GM18858 (cell line): Measurements from ENCODE around the gene KSR2.
"Not testable (repeated sequence)": the region's sequence is repeated elsewhere in the genome, so short reads cannot be mapped to it uniquely, and the experiment has no call there.

Source experiments
- ATAC-seq: cut with Tn5 transposase; IDR thresholded peaks from one replicate; pipeline ENCODE4 v1.9.1; 2021; ENCODE audit not compliant: unreplicated experiment

The KSR2 gene

DNA sequence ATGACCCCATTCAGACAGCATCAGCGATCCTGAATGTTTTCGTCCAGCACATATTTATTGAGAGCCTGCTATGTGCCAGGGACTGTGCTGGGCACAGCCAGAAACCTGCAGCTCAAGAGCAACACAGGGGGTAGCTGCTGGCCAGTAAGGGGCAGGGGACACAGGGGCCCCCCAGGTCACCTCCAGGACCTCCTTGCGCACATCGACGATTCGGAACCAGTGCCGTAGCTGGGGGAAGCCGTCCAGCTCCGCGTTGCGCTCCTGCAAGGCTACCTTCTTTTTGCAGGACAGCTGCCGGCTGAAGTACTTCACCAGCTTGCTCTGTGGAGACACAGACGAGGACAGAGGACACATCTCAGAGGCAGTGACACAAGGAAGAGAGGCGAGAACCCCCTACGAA, 108.7 kb downstream of the KSR2 start:
- no peak for ATAC-seq

DNA sequence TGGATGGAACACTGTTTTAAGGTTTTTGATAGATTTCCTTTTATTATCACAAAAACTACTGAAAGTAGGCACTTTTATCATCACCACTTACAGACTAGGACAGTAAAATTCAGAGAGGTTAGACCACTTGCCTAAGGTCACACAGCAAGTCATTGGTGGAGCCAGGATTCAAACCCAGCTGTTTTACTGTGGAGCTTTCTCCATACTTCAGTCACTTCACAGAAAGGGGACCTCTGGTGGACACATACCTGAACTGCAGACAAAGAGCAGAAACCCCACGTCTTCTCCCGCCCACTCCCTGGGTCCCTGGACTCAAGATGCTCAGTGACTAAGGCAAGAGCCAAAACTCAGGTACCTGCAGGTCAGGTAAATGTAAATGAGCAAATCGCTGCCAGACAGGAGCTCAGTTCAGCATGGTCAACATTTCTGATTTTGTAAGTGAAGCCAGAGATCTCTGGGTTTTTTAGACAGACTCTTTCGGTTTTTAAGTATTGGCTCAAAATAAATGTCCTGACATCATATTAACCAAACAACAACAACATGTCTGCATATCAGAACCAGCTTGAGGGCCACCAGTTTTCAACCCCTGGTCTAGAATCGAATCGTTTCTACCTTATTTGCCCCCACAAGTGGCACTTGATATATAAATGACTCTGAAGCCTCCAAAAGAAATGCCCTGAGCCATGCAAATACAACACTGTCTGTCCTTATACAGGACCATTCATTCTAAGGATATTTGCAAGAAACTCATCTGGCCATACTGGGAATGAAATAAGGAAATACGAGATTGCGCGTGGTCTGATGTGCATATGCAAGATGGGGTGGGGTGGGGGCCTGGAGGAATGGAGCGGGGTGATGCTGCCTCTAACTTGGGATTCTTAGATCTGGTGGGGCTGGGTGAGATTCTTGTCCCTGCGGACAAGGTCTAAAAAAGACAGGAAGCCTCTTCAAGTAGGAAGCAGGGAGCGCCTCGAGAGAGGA, 110.9 kb downstream of the KSR2 start:
- ATAC-seq = no peak

DNA sequence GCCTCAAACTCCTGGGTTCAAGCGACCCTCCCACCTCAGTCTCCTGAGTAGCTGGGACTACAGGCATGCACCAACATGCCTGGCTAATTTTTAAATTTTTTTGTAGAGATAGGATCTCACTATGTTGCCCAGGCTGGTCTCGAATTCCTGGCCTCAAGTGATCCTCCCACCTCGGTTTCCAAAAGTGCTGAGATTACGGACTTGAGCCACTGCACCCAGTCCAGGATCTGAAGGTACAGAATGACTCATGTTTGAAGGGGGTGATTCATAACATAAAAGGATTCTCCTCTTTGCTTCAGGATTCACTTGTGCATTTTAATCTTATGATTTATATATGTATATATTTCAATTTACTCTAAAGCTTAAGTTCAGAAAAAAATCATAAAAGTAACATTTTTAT, 111.7 kb downstream of the KSR2 start:
- not testable (repeated sequence) for ATAC-seq

DNA sequence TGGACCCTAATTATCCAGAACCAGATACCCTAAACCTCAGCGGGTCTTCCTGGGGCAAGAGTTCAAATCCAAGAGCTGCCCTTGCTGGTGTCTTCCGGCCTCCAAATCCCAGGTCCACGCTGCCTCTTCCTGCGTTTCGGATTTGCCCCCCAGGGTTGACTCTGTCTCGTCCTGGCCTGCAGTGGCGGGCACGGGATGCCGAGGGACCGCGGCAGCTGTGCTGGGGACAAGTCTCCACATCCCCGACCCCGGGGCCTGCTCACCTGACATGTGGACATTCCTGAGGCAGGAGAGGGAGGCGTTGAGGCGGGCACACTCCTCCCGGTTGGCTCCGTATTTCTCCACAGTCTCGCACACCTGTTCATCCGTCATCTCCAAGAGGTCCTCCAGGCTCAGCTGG, 113.6 kb downstream of the KSR2 start:
- ATAC-seq = no peak

DNA sequence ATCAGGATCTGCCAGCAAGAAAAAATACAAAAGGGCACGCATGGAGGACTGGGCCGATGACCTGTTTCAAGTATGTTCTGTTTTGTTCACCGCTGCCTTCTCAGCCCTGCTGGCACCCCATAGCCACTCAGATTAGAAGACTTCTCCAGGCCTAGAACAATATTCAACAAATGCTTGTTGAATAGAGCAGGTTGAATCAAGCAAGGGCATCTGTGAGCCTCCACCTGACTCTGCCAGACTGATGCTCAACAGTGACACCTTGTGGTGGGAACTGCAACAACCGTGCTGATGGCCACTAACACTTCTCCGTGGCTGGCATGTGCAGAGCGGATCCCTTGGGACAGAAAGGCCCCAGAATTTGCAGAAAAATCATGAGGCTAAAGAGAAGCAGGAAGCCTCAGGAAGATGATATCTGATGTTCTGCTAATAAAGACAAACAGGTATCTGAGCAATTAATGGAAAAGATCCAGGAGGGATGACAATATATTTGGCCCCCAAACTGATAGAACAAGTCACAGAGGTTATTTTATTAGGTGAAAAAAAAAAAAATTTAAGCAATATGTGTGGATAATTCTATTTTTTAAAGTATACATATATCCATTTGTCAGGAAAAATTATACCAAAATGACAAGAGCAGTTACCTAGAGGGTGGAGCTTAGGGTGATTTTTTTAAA, 114.3 kb downstream of the KSR2 start:
- no peak for ATAC-seq

DNA sequence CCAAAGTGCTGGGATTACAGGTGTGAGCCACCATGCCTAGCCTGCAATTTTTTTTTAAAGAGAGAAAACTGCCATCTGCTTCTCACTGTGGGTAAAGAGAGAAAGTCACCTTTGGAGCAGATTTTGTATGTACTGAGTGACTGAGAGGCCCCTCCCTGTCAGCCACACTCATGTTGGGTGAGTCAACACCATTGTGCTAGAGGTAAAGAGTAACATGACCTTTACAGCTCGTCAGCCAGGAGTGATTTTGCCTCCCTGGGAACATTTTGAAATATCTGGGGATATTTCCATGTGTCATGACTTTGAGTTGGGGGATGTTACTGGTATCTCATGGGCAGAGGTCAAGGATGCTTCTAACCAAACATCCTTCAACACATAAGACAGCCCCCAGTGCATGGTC, 115.2 kb downstream of the KSR2 start:
- no peak for ATAC-seq

DNA sequence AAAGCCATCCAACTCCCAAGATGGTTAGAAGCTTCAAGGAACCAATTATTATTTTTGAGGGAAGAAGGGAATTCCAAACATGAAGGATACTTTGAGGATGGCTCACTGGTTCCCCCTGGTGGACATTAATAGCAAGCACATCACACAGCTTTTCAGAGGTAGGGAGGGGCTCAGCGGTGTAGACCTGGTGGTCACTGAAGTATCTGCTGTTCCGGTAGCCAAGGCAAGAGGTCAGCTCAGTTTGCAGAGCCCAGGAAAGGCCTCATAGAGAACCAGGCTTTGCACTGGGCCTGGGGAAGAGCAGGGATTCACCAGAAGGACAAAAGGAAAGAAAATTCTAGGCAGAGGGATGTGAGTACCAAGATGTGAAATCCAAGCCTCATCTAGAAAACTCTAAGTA, 118.7 kb downstream of the KSR2 start:
- ATAC-seq = no peak

DNA sequence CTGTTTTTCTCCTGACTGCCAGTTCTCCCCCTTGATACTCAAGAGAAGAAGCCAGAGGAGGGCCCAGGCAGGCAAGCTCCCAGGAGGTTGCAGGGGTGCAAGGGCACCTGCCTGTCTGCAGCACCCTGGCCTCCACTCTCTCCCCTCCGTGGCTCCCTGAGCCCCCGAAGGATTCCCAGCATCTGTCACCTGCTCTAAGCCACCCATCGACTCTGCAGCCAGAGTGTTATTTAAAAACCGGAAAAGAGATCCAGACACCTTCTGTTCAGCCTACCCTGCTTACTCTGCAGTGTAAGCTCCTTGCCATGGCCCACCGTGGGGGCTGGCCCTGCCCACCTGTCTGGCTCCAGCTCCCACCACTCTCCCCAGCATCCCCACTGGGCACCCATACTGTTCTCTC, 121.4 kb downstream of the KSR2 start:
- no peak for ATAC-seq

DNA sequence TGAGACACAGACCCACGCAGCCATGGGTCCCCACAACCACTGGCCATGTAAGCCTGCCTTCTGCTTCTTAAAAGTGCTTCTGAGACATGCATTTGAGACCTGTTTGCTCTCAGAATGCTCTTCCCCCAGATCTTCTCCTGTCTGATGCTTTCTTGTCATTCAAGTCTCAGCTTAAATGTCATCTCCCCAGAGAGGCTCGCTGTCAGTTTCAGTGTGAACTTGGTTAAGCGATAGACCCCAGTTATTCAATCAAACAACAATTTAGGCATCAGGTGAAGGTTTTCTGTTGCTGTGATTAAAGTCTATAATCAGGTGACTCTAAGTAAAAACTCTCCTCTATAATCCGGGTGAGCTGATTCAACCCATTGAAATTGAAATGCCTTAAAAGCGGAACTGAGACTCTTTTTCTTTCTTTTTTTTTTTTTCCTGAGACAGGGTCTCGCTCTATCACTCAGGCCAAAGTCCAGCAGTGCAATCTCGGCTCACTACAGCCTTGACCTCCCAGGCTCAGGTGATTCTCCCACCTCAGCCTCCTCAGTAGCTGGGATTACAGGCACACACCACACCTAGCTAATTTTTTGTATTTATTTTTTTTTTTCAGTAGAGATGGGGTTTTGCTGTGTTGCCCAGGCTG, 123.4 kb downstream of the KSR2 start:
- ATAC-seq = no peak

DNA sequence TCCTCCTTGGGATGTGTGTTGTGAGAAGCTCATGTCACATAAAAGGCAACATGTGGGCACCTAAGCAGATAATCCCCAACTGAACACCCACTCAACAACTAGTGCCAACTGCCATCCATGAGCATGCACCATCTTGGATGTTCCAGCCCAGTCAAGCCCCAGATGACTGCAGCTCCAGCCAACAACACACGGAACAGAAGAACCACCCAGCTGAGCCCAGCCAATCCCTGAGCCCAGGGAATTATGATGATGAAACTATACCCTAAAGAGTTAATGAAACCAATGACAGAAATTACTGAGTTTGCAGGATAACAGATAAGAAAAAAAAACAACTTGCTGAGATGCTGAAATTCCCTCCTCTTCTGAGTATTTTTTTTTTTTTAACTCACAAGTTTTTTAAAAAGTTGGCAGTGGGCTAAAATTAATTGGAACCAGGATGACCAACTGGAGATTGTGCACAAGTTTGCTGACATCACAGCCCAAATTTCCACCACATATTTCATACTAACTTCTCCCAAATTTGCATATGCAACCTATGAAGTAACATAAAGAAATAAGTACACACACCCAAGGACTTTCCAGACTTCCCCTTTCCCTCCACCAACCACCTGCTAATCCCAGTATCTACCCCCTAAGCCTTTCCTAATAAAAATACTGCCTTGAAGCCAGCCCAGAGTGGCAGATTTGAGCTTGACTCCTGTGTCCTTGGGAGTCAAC, 124.5 kb downstream of the KSR2 start:
- ATAC-seq = no peak

DNA sequence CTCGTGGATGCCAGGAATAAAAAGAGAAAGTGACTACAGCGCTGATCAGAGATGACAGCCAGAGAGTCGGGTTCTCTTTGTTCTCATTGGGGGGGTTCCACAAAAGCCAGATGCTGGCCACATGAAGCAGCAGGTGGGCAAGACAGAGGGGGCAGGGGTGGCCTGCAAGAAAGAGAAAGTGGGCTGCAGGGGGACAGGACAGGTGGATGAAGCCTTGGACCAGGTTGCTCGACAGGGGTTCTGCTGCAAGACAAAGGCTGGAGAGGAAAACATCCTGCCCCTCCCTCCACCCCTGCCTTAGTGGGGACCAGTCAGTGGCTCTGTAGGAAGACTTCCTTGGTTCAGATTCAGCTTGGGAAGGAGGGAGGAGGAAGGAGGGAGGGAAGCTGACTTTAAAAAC, 126.2 kb downstream of the KSR2 start:
- ATAC-seq = no peak

DNA sequence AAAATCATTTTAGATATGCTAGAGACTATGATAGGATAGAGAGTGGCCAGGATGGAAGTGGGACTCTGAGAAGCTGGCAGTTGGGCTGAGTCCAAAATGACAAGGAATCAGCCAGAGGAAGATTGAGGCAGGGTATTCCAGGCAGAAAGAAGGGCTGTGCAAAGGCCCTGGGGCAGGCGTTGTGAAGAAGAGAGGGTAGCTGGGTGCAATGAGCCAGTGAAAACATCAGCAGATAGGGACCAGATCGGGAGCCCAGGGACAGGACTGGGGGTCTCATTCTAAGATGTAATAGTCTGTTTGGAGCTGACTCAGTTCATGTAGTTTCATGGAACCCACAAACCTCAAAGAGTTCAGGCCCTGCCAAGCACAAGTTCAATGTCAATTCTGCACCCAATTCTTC, 126.6 kb downstream of the KSR2 start:
- no peak for ATAC-seq

DNA sequence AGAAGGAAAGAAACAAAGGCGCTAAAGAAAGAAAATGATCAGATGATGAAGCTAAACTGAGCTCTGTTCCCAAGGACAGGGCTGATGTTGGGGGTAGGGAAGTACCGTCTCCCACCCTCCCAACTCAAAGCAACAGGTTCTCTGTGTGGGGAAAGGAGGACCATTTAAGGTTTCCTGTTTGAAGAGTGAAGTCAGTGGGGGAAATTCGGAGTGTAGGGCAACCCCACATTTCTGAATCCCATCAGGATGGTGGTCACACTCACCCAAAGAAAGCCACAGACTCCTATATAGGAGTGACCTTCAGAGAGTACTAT, 131.1 kb downstream of the KSR2 start:
- no peak for ATAC-seq

DNA sequence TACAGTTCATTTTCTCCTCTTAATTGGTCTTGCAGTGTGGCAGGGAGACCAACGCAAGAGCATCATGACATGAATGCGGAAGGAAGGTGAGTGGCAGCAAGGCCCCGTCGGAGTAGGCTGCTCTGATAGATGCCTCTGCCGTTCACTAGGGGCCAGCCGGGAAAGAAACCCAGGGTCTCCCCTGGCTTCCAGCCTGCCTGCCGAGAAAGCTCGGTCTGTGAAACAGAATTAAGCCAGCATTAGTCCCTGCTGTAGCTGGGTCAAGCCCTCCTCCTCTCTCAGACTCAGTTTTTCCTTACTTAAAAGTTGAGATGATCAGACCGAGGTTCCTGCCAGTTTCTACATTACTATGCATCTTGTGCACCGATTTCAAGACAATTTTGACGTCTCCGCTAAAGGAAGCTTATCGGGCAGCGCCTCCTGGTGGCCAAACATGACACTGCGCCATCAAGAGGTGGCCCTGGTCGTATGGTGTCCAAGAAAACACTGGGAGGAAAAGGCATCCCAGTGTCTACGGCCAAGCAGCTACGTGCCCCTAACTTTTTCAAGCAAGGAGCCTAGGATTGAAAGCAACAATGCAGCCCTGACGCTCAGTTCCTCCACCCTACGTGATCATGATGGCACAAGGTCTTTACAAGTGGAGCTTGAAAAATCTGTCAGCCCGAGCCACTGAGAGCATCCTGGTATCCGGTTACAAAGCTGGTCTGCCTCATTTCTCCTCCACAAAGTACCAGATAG, 131.6 kb downstream of the KSR2 start:
- no peak for ATAC-seq

DNA sequence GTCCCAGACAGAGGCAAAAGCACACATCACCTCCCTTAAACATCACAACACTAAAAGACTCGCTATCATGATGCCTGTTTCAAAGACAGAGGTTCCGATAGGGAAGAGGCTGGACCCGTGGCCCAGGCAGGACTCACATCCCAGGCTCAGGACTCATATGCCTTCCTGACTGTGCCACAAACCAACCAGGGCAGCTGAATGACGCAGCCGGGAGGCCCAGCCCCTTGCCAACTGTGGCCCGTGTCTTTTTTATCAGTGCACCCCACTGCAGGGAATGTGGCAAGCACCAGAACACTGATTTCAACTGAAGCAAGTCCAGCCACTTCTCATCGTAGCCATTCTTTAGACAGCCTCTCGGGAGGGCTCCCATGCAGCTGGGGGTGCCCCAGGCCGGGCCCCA, 132.3 kb downstream of the KSR2 start:
- ATAC-seq = no peak

DNA sequence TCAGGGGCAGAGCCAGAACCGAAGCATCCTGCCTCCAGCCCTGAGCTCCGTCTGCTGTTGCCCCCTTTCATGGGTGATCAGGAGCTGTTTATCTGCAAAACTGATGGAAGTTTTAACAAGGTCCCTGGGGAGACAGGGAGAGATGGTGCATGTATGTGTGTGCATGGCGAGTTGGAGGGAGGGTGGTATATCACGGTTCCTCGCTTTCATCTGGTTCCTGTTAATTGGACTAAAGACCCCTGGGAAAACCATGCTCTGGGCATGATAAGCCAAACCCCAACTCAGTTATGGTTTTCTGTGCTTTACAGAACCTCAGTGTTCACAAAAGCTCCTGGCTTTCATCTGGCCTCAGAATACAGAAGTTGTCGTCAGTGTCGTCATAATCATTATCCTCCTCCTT, 133.6 kb downstream of the KSR2 start:
- ATAC-seq = no peak

DNA sequence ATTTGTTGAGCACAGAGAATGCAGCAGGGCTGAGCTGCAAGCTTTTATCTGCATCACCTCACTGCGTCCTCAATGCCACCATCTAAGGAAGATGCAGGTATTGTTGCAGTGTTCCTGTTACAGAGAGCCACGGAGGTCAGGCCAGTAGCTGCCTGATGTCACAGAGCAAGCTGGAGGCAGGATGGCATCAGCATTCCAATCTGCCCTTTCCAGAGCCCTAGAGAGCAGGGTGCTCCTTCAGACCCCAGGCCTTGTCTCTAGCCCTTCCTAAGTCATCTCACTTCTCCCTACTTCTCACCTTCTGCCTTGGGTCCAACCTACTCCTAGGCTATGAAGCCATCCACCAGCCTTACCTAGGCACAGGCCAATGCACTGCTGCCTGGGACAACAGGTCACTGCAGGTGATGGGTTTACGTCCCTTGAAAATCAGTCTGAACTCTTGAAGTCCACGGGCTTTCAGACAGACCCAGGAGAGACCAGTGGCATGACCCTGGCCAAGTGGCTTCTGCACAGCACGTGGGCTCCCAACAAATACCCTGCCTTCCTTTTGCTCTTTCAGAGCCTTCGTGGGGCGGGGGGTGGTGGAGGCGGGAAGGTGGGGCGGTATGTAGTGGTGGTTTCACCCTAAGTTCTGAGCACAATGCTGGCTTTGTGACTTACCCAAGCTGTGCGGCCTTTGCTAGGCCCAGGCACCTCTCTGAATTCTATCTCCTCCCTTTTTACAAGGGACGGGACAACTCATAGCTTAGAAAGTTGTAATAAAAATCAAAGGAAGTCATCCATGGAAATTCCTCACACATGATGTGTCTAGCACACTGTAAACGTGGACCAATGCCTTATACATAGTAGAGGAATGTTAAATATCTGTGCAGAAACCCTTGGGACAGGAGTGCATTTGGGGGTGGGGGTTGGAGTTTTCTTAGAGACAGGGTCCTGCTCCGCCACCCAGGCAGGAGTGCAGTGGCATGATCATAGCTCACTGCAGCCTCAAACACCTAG, 136.0 kb downstream of the KSR2 start:
- no peak for ATAC-seq

DNA sequence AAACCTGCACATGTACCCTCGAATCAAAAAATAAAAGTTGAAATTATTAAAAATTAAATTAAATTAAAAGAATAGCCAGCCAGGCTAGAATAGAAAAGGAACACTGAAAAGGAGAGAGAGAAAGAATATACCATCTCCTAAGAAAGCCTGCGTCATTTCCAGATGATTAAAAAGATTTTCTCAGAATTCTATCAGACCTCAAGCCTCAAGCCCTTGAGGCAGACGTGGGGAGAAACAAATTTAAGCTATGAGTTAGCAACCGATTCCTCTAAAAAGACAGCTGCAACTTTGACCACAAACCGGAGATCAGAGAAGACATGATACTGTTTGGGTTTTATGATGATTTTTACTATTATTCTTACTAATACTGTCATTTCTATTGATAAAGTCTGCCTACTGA, 138.3 kb downstream of the KSR2 start:
- no peak for ATAC-seq

DNA sequence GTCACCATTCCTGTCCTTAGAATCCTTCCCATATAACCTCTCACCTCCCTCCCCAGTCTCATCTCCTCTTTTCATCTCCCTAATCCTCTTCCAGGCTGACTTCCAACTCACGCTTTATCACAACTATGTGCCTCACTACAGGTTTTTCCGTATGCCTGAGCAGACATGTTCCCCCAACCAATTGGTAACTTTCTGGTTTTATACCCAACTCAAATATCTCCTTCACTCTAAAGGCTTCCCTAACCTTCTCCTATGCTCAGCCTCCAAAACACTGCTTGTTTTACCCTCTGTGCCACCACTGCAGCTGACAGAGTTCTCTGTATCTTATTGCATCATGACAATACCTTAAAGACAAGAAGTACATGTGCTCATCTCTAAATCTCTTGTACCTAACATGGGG, 139.7 kb downstream of the KSR2 start:
- no peak for ATAC-seq

DNA sequence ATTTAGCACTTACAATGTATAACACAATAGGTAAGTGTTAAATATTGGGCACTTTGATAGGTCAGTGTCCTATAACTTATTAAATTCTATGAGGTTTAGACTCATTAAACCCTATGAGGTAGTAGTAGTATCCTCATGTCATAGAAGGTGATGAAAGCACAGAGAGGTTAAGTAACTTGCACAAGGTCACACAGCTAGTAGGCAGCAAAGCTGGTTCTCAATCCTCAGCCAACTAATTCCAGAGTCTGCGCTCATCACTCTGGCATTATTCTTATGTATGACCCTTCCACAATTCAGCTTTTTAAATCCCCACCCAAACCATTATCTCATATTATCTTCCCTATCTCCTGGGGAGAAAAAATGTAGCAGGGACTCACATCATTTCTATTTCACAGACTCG, 141.1 kb downstream of the KSR2 start:
- ATAC-seq = no peak
